ENCODE measurements around the gene PATJ. TPM values are rescaled to one million over a fixed set of nuclear protein-coding genes. Genes with fewer than 3 reads are reported as not detected.
"Not testable (repeated sequence)": the region's sequence is repeated elsewhere in the genome, so short reads cannot be mapped to it uniquely, and the experiment has no call there.

The PATJ gene
- polyA plus RNA-seq, 4 donors: 39.4 to 44.0 (median 39.8) TPM

- no peak for DNase-seq (ENCODE audit: low read depth in 4 of 4, low spot score in 3 of 4)
These were observed 189.5 kb downstream of the PATJ start for GRCh38 chr1:61931587-61932279.

- DNase-seq (ENCODE audit: low read depth in 4 of 4, low spot score in 3 of 4): no peak
These were observed 193.2 kb downstream of the PATJ start for GRCh38 chr1:61935516-61935915.

- no peak for DNase-seq (ENCODE audit: low read depth in 4 of 4, low spot score in 3 of 4)
These were observed 194.6 kb downstream of the PATJ start for GRCh38 chr1:61936839-61937238.

- DNase-seq (ENCODE audit: low read depth in 4 of 4, low spot score in 3 of 4): no peak
These were observed 199.5 kb downstream of the PATJ start for GRCh38 chr1:61941794-61942193.

GRCh38 chr1:61942856-61943255, 200.6 kb downstream of the PATJ start:
- DNase-seq (ENCODE audit: low read depth in 4 of 4, low spot score in 3 of 4): no peak

- not testable (repeated sequence) for DNase-seq (ENCODE audit: low read depth in 4 of 4, low spot score in 3 of 4)
These were observed 206.4 kb downstream of the PATJ start for GRCh38 chr1:61948685-61949084.

- DNase-seq (ENCODE audit: low read depth in 4 of 4, low spot score in 3 of 4): no peak
These were observed 208.1 kb downstream of the PATJ start for GRCh38 chr1:61950418-61950817.

GRCh38 chr1:61951731-61952580, 209.7 kb downstream of the PATJ start:
- DNase-seq (ENCODE audit: low read depth in 4 of 4, low spot score in 3 of 4): no peak

- DNase-seq (ENCODE audit: low read depth in 4 of 4, low spot score in 3 of 4): no peak
These were observed 210.4 kb downstream of the PATJ start for GRCh38 chr1:61952675-61953074.

- no peak for DNase-seq (ENCODE audit: low read depth in 4 of 4, low spot score in 3 of 4)
These were observed 211.0 kb downstream of the PATJ start for GRCh38 chr1:61953076-61953789.

- DNase-seq (ENCODE audit: low read depth in 4 of 4, low spot score in 3 of 4): no peak
These were observed 211.5 kb downstream of the PATJ start for GRCh38 chr1:61953790-61954150.

- no peak for DNase-seq (ENCODE audit: low read depth in 4 of 4, low spot score in 3 of 4)
These were observed 213.0 kb downstream of the PATJ start for GRCh38 chr1:61955261-61955660.

- no peak for DNase-seq (ENCODE audit: low read depth in 4 of 4, low spot score in 3 of 4)
These were observed 213.9 kb downstream of the PATJ start for GRCh38 chr1:61956016-61956645.

- no peak for DNase-seq (ENCODE audit: low read depth in 4 of 4, low spot score in 3 of 4)
These were observed 214.5 kb downstream of the PATJ start for GRCh38 chr1:61956784-61957183.

GRCh38 chr1:61961009-61961408, 218.7 kb downstream of the PATJ start:
- DNase-seq (ENCODE audit: low read depth in 4 of 4, low spot score in 3 of 4): no peak

- DNase-seq (ENCODE audit: low read depth in 4 of 4, low spot score in 3 of 4): no peak
These were observed 220.4 kb downstream of the PATJ start for GRCh38 chr1:61962631-61963030.

- DNase-seq (ENCODE audit: low read depth in 4 of 4, low spot score in 3 of 4): not testable (repeated sequence)
These were observed 224.4 kb downstream of the PATJ start for GRCh38 chr1:61966450-61967225.

- DNase-seq (ENCODE audit: low read depth in 4 of 4, low spot score in 3 of 4): no peak
These were observed 225.5 kb downstream of the PATJ start for GRCh38 chr1:61967750-61968149.

- no peak for DNase-seq (ENCODE audit: low read depth in 4 of 4, low spot score in 3 of 4)
These were observed 226.6 kb downstream of the PATJ start for GRCh38 chr1:61968869-61969268.
